Activated naive CD4-positive, alpha-beta T cell treated with anti-CD3 and anti-CD28 coated beads for 36 hours (primary cell): ENCODE results near the gene DERL3. TPM values are rescaled to one million over a fixed set of nuclear protein-coding genes. Genes with fewer than 3 reads are reported as not detected.
A peak's percentile ranks its signal among the peaks of the same experiment; 100 is the strongest.
"Not testable (repeated sequence)": the region's sequence is repeated elsewhere in the genome, so short reads cannot be mapped to it uniquely, and the experiment has no call there.

Experiments
- CTCF ChIA-PET: fragments of 350-600 bp; sonication (Branson Sonifier 250); formaldehyde crosslinking; loops from one replicate; lab custom pipeline; 2021; ENCODE audit warnings: antibody characterized with exemption; lab: Charles Lee
- DNase-seq: peaks from one replicate; pipeline ENCODE4 v3.0.0-alpha.2; 2020
- H3K27ac Mint-ChIP-seq: one replicate; pipeline ENCODE4 v1.8.0; 2021; ENCODE audit warnings: mild to moderate bottlenecking, mixed read lengths
- H3K27me3 Mint-ChIP-seq: one replicate; pipeline ENCODE4 v1.8.0; 2021; ENCODE audit warnings: low read depth, mixed read lengths
- H3K36me3 Mint-ChIP-seq: one replicate; pipeline ENCODE4 v1.8.0; 2021; ENCODE audit warnings: low read depth, mixed read lengths
- H3K4me1 Mint-ChIP-seq: one replicate; pipeline ENCODE4 v1.8.0; 2021; ENCODE audit warnings: low read depth, mixed read lengths
- H3K4me3 Mint-ChIP-seq: one replicate; pipeline ENCODE4 v1.8.0; 2021; ENCODE audit warnings: mild to moderate bottlenecking, moderate library complexity, mixed read lengths
- H3K9me3 Mint-ChIP-seq: one replicate; pipeline ENCODE4 v1.8.0; 2021; ENCODE audit warnings: mixed read lengths
- intact Hi-C: fragments of 100-400 bp; cut with micrococcal nuclease; formaldehyde crosslinking; loops from one replicate; pipeline ENCODE4 v1.15.1; 2023
- total RNA-seq, 2 experiments: library from RNA; stranded (reverse); gene quantifications; one replicate each; pipeline ENCODE4 v1.2.3, GENCODE V29; 2021

Gene DERL3
- 1 to 10 TPM; 7.3 to 7.5 TPM for total RNA-seq

GRCh38 chr22:23838681-23839468, at the start of gene DERL3:
TSS of gene DERL3 (minus strand) at chr22:23839006. CDS start at chr22:23838987, 19 bp downstream.
- Mint-ChIP-seq H3K9me3 (no peaks in the 10 kb centered on the region), H3K4me3 (peak within 1 kb of the TSS; percentile 84), H3K27me3 (peaks cover 3% of the 10 kb centered on the region), H3K27ac (peak within 1 kb of the TSS; percentile 37), H3K36me3 (no peaks in the 10 kb centered on the region), H3K4me1 (peaks cover 16% of the 10 kb centered on the region)
- peak; percentile 97 for DNase-seq
- intact Hi-C loops: loop anchor here (1.0 to 2.0 kb wide), 6 partner anchors 53 to 134 kb away; partner anchors contain the start of genes MMP11 and SMARCB1
- CTCF ChIA-PET: interaction anchor here (0.6 kb wide), 1 partner anchor 660 kb away, joined by 3 read pairs; no protein-coding TSS in a partner anchor

DNA sequence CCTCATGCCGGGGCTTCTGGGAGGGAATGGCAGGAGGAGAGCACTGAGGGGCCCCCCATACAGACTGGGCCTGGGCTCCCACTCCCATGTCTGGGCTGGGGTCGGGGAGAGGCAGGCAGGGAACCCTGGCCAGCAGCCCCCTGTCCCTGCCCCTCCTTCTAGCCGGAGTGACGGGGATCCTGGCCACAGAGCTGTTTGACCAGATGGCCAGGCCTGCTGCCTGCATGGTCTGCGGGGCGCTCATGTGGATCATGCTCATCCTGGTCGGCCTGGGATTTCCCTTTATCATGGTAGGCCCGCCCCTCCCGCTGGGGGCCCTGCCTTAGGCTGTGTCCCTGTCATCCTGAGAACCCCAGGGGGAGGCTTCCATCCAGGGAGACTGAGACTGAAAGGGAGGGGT, 45.3 kb upstream of the DERL3 start:
- H3K27ac Mint-ChIP-seq: no peak overlapping the region
- intact Hi-C loops: no loop called here
- H3K9me3 Mint-ChIP-seq: no peaks in the 10 kb centered on the region
- no peaks in the 10 kb centered on the region for H3K4me1 Mint-ChIP-seq
- no peak for DNase-seq
- no peaks in the 10 kb centered on the region for H3K36me3 Mint-ChIP-seq
- H3K4me3 Mint-ChIP-seq: no peak overlapping the region
- H3K27me3 Mint-ChIP-seq: no peaks in the 10 kb centered on the region
- CTCF ChIA-PET: no interaction called here

DNA sequence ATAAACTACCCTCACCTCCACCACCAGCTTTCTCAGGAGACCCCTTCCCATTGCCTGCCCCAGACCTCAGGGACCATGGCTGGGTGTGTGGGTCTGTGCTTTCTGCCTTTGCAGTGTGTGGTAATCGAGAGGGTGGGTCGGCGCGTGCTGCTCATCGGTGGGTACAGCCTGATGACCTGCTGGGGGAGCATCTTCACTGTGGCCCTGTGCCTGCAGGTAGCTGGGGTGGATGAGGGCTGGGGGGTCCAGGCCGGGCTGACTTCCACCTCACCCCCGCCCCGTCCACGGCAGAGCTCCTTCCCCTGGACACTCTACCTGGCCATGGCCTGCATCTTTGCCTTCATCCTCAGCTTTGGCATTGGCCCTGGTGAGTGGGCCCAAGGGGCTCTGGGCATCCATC, 44.9 kb upstream of the DERL3 start:
- Mint-ChIP-seq H3K27me3 (no peaks in the 10 kb centered on the region), H3K9me3 (no peaks in the 10 kb centered on the region), H3K4me1 (no peaks in the 10 kb centered on the region), H3K4me3 (no peak overlapping the region), H3K36me3 (no peaks in the 10 kb centered on the region), H3K27ac (no peak overlapping the region)
- no peak for DNase-seq
- CTCF ChIA-PET: no interaction called here
- intact Hi-C loops: no loop called here

- CTCF ChIA-PET: interaction anchor here (1.1 kb wide), 1 partner anchor 11 kb away, joined by 6 read pairs; no protein-coding TSS in a partner anchor
- Mint-ChIP-seq H3K27me3 (no peaks in the 10 kb centered on the region), H3K4me1 (no peaks in the 10 kb centered on the region), H3K4me3 (no peak overlapping the region), H3K36me3 (no peaks in the 10 kb centered on the region), H3K27ac (no peak overlapping the region), H3K9me3 (no peaks in the 10 kb centered on the region)
- intact Hi-C loops: no loop called here
- DNase-seq: no peak
These were observed 43.6 kb upstream of the DERL3 start for GRCh38 chr22:23882370-23882769.

GRCh38 chr22:23878219-23878618, 39.4 kb upstream of the DERL3 start:
- intact Hi-C loops: no loop called here
- H3K9me3 Mint-ChIP-seq: no peaks in the 10 kb centered on the region
- CTCF ChIA-PET: no interaction called here

GRCh38 chr22:23877566-23877965, 38.8 kb upstream of the DERL3 start:
- no peaks in the 10 kb centered on the region for H3K27me3 Mint-ChIP-seq
- intact Hi-C loops: no loop called here
- no peak overlapping the region for H3K4me3 Mint-ChIP-seq
- no peaks in the 10 kb centered on the region for H3K9me3 Mint-ChIP-seq
- H3K4me1 Mint-ChIP-seq: no peaks in the 10 kb centered on the region
- no peak overlapping the region for H3K27ac Mint-ChIP-seq
- no peak for DNase-seq
- CTCF ChIA-PET: interaction anchor here (0.8 kb wide), 1 partner anchor 17 kb away, joined by 3 read pairs; the partner anchor contains the start of gene MIF
- no peaks in the 10 kb centered on the region for H3K36me3 Mint-ChIP-seq

More at GRCh38 chr22:23878219-23878618, 39.4 kb upstream of the DERL3 start:
- DNase-seq: no peak
- Mint-ChIP-seq H3K27ac (no peak overlapping the region), H3K4me3 (no peak overlapping the region), H3K36me3 (no peaks in the 10 kb centered on the region), H3K4me1 (no peaks in the 10 kb centered on the region), H3K27me3 (no peaks in the 10 kb centered on the region)

DNA sequence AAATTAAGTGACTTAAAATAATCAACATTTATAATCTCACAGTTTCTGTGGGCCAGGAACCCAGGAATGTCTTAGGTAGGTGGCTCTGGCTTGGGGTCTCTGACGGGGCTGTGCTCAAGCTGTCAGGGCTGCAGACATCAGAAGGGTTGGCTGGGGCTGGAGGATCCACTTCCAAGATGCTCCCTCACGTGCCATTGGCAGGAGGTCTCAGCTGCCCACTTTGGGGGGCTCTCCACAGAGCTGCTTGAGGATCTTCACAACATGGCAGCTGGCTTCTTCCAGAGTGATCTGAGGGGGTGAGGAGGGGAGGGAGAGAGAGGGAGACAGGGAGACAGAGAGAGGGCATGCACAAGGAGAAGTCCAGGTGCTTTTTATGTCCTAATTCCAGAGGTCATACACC, 37.0 kb upstream of the DERL3 start:
- H3K27ac Mint-ChIP-seq: no peak overlapping the region
- CTCF ChIA-PET: no interaction called here
- DNase-seq: no peak
- intact Hi-C loops: no loop called here
- no peaks in the 10 kb centered on the region for H3K27me3 Mint-ChIP-seq
- no peak overlapping the region for H3K4me3 Mint-ChIP-seq
- no peaks in the 10 kb centered on the region for H3K36me3 Mint-ChIP-seq
- H3K9me3 Mint-ChIP-seq: no peaks in the 10 kb centered on the region
- no peaks in the 10 kb centered on the region for H3K4me1 Mint-ChIP-seq

DNA sequence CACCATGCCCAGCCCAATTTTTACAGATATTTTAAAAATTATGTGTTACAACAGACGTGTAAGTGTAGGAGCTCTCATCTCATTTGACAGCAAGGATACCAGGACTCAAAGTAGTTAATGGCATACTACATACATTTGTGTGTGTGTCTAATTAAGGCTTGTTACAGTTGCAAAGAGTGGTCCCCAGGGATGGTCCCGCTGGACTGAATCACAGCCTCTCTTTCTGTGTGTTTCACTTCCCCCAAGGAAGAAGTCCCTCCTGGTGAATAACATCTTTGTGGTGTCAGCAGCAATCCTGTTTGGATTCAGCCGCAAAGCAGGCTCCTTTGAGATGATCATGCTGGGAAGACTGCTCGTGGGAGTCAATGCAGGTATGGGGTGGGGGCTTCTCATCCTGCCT, 36.1 kb upstream of the DERL3 start:
- CTCF ChIA-PET: no interaction called here
- H3K9me3 Mint-ChIP-seq: no peaks in the 10 kb centered on the region
- no peak overlapping the region for H3K4me3 Mint-ChIP-seq

DNA sequence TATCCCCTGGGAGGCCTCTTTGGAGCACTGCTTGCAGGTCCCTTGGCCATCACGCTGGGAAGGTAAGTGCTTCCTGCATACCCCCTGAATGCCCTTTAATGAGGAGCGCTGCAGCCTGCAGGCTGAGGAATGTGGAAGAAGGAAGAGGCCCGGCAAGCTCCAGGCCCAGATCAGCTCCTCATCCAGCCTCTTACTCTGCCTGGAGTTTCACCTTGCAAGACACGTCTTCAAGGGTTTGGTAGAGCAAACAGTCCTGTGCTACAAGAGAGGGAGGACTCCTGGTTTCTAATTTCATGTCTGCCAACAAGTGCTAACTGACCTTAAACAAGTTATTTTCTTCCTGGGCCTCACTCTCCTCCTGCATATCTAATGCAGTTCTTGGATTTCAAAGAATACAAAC, 29.8 kb upstream of the DERL3 start:
- intact Hi-C loops: no loop called here
- Mint-ChIP-seq H3K4me1 (no peaks in the 10 kb centered on the region), H3K4me3 (no peak overlapping the region), H3K9me3 (no peaks in the 10 kb centered on the region), H3K36me3 (peaks cover 5% of the 10 kb centered on the region), H3K27ac (no peak overlapping the region), H3K27me3 (no peaks in the 10 kb centered on the region)
- DNase-seq: no peak
- CTCF ChIA-PET: interaction anchor here (0.7 to 1.5 kb wide), 3 partner anchors 11 to 44 kb away, joined by 3 to 4 read pairs (median 3); no protein-coding TSS in a partner anchor

More for the DNA sequence above, 36.1 kb upstream of the DERL3 start:
- no peak overlapping the region for H3K27ac Mint-ChIP-seq
- no peaks in the 10 kb centered on the region for H3K4me1 Mint-ChIP-seq
- peaks cover 1% of the 10 kb centered on the region for H3K36me3 Mint-ChIP-seq
- H3K27me3 Mint-ChIP-seq: no peaks in the 10 kb centered on the region
- intact Hi-C loops: no loop called here
- no peak for DNase-seq

DNA sequence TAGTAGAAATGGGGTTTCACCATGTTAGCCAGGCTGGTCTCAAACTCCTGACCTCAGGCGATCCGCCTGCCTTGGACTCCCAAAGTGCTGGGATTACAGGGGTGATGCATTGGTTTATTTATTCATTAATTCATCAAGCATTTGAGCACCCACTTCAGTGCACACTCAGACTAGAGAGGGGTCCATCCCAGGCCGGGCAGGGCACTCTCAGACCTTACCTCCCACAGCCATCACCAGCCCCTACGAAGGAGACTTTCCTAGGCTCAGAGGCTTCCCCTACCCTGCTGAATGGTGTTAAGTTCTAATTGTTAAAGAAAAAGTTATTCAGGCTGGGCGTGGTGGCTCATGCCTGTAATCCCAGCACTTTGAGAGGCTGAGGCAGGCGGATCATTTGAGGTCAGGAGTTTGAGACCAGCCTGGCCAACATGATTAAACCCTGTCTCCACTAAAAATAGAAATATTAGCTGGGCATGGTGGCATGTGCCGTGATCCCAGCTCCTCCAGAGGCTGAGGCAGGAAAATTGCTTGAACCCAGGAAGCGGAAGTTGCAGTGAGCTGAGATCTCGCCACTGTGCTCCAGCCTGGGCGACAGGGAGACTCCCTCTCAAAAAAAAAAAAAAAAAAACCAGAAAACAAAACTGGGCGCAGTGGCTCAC, 25.8 kb upstream of the DERL3 start:
- CTCF ChIA-PET, H3K4me1 Mint-ChIP-seq, H3K27me3 Mint-ChIP-seq, H3K4me3 Mint-ChIP-seq, H3K9me3 Mint-ChIP-seq, H3K27ac Mint-ChIP-seq, H3K36me3 Mint-ChIP-seq, DNase-seq: not testable (repeated sequence)
- intact Hi-C loops: loop anchor here (5.0 kb wide), 1 partner anchor 93 kb away; no protein-coding TSS in a partner anchor

GRCh38 chr22:23862103-23862502, 23.3 kb upstream of the DERL3 start:
- Mint-ChIP-seq H3K36me3 (peaks cover 3% of the 10 kb centered on the region), H3K4me3 (no peak overlapping the region), H3K27me3 (no peaks in the 10 kb centered on the region), H3K4me1 (peaks cover 10% of the 10 kb centered on the region), H3K27ac (no peak overlapping the region), H3K9me3 (no peaks in the 10 kb centered on the region)
- DNase-seq: peak; percentile 67
- CTCF ChIA-PET: interaction anchor here (0.7 to 1.3 kb wide), 3 partner anchors 10 to 94 kb away, joined by 3 to 4 read pairs (median 4); no protein-coding TSS in a partner anchor
- intact Hi-C loops: loop anchor here (5.0 kb wide), 1 partner anchor 95 kb away; no protein-coding TSS in a partner anchor

- not testable (repeated sequence) for H3K9me3 Mint-ChIP-seq, H3K27ac Mint-ChIP-seq, H3K36me3 Mint-ChIP-seq, H3K27me3 Mint-ChIP-seq, H3K4me3 Mint-ChIP-seq, DNase-seq
- CTCF ChIA-PET: interaction anchor here (0.6 to 4.3 kb wide), 2 partner anchors 34 to 101 kb away, joined by 3 to 31 read pairs; partner anchors contain the start of gene MIF
- peaks cover 15% of the 10 kb centered on the region for H3K4me1 Mint-ChIP-seq
- intact Hi-C loops: loop anchor here (5.0 kb wide), 1 partner anchor 97 kb away; no protein-coding TSS in a partner anchor
These were observed 21.4 kb upstream of the DERL3 start for GRCh38 chr22:23860187-23860586.
